ENCODE measurements around the gene ZC3H18. TPM values are rescaled to one million over a fixed set of nuclear protein-coding genes. Genes with fewer than 3 reads are reported as not detected.

ZC3H18 gene
- total RNA-seq, 6 experiments from 2014 or later = 37.9 to 49.3 (median 42.8) TPM

GRCh38 chr16:88540346-88540977 lies 29.7 kb upstream of the ZC3H18 start:
- H3K4me3 Mint-ChIP-seq = no peak overlapping the region
- DNase-seq = no peak
- no peak overlapping the region for H3K27ac Mint-ChIP-seq
- peaks cover 36% of the 10 kb centered on the region for H3K9me3 Mint-ChIP-seq
- peaks cover 17% of the 10 kb centered on the region for H3K36me3 Mint-ChIP-seq (ENCODE audit: low read depth)
- TF ChIP-seq CTCF (IDR thresholded peaks at IDR 0.05) = no peak
- peaks cover 31% of the 10 kb centered on the region for H3K27me3 Mint-ChIP-seq (ENCODE audit: insufficient read depth)
- peaks cover 6% of the 10 kb centered on the region; the same call in 1 of the 2 replicates for H3K4me1 Mint-ChIP-seq (ENCODE audit: low read depth)

DNA sequence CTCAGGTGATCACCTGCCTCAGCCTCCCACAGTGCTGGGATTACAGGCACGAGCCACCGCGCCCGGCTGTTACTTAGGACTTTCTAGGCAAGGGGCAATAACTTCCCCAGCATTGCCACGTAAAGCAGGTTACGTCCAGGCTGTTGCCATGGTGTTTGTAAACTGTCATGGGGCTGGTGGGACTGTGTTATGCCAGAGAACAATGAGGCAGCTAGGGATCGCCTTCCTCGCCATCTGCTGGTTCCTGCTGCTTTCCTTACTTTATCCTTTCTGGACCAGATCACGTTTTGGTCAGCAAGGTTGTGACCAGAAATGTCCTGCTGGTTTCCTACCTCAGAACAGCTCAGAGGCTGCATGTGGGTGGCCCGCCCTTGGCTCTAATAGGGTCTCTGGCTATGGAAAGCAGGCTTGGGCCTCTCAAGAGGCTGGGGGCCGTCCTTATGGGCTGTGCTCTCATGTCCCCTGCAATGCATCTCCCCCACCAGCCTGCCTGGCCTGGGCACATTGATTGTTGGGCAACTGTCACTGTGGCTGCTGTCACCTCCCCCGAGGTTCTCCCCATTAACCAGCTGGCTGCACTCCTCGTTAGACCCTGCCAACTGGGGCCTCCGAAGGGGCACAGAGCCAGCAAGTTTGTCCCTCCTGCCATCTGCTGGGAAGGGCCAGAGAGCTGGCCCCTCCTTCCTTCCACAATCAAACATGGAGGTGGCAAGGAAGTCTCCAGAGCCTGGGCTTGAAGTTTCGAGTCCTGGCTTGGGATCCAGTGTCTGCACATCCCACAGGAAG lies 28.2 kb upstream of the ZC3H18 start:
- Mint-ChIP-seq H3K27me3 (ENCODE audit: insufficient read depth) (peaks cover 42% of the 10 kb centered on the region), H3K36me3 (ENCODE audit: low read depth) (peaks cover 17% of the 10 kb centered on the region), H3K4me1 (ENCODE audit: low read depth) (no peaks in the 10 kb centered on the region), H3K9me3 (peaks cover 36% of the 10 kb centered on the region), H3K4me3 (no peak overlapping the region), H3K27ac (no peak overlapping the region)
- DNase-seq = no peak
- no peak for TF ChIP-seq CTCF (IDR thresholded peaks at IDR 0.05)

DNA sequence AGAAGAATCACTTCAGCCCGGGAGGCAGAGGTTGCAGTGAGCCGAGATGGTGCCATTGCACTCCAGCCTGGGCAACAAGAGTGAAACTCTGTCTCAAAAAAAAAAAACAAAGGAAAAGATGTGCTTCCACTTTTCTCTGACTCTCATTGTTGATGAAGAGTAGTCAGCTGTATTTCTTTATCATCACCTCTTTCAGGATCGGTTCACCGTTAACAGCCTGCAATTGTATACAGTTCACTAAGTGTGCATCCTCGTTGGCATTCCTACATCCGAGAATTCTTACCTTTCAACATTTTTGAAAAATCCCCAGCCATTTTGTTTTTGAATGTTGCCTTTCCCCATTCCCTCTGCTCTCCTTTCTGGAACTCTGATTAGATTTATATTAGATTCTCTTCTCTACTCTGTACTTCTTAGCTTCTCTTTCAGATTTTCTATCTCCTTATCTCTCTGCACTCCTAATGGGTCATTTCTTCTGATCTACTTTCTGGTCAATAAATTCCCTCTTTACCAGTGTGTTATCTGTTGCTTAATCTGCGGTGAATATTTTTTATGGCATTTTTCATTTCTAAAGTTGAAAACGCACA lies 26.9 kb upstream of the ZC3H18 start:
- no peak for TF ChIP-seq CTCF (IDR thresholded peaks at IDR 0.05)
- H3K27ac Mint-ChIP-seq = no peak overlapping the region
- no peak overlapping the region for H3K4me3 Mint-ChIP-seq
- peaks cover 43% of the 10 kb centered on the region for H3K27me3 Mint-ChIP-seq (ENCODE audit: insufficient read depth)
- peaks cover 36% of the 10 kb centered on the region for H3K9me3 Mint-ChIP-seq
- H3K36me3 Mint-ChIP-seq (ENCODE audit: low read depth) = peaks cover 17% of the 10 kb centered on the region
- DNase-seq = no peak
- no peaks in the 10 kb centered on the region for H3K4me1 Mint-ChIP-seq (ENCODE audit: low read depth)

GRCh38 chr16:88545781-88546180 lies 24.4 kb upstream of the ZC3H18 start:
- no peak for DNase-seq
- H3K9me3 Mint-ChIP-seq = peaks cover 36% of the 10 kb centered on the region
- H3K27ac Mint-ChIP-seq = no peak overlapping the region
- no peak for TF ChIP-seq CTCF (IDR thresholded peaks at IDR 0.05)
- peaks cover 17% of the 10 kb centered on the region for H3K36me3 Mint-ChIP-seq (ENCODE audit: low read depth)
- peaks cover 54% of the 10 kb centered on the region for H3K27me3 Mint-ChIP-seq (ENCODE audit: insufficient read depth)
- H3K4me1 Mint-ChIP-seq (ENCODE audit: low read depth) = no peaks in the 10 kb centered on the region
- no peak overlapping the region for H3K4me3 Mint-ChIP-seq

DNA sequence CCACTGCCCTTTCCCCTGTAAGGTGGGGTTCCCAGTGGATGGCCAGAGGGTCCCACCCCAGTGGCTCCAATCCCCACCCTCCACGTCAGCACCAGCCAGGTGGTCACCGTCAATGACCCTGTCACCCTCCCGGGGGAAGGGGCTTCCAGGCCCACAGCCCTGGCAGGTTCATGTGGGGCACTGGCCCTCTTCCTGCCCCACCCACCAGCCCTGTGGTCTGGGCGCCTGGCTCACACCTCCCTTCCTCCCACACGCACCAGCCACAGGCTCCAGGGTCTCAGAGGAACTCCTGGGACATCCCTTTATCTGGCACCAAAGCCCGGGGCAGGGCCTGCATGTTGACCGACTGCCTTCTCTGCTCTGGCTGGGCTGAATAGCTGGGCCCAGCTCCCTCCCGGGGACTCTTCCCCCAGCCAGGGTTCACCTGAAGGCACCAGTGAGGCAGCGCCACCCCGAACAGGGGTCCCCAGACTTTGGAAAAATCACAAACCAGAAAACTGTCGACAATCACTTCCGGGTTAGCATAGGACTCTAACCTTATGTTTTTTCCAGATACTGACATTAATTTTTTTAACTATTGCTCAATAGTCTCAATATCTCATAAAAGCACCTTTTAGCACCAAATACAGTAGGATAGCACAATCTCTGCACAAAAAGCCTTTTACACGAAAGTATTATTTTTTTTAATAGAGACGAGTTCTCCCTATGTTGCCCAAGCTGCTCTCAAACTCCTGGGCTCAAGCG lies 21.9 kb upstream of the ZC3H18 start:
- Mint-ChIP-seq H3K9me3 (peaks cover 19% of the 10 kb centered on the region), H3K36me3 (ENCODE audit: low read depth) (peaks cover 5% of the 10 kb centered on the region), H3K27me3 (ENCODE audit: insufficient read depth) (peaks cover 68% of the 10 kb centered on the region)

More for the DNA sequence above, 21.9 kb upstream of the ZC3H18 start:
- H3K4me3 Mint-ChIP-seq = no peak overlapping the region
- TF ChIP-seq CTCF (IDR thresholded peaks at IDR 0.05) = no peak
- DNase-seq = no peak
- no peak overlapping the region for H3K27ac Mint-ChIP-seq
- no peaks in the 10 kb centered on the region for H3K4me1 Mint-ChIP-seq (ENCODE audit: low read depth)
